AG20443 (cell line): ENCODE results near the gene AKT3.
"Not testable (repeated sequence)": the region's sequence is repeated elsewhere in the genome, so short reads cannot be mapped to it uniquely, and the experiment has no call there.

Experiments
- DNase-seq: peaks from one replicate; pipeline ENCODE4 v3.0.0; 2012; ENCODE audit warnings: low spot score, mixed read lengths

Gene AKT3

DNA sequence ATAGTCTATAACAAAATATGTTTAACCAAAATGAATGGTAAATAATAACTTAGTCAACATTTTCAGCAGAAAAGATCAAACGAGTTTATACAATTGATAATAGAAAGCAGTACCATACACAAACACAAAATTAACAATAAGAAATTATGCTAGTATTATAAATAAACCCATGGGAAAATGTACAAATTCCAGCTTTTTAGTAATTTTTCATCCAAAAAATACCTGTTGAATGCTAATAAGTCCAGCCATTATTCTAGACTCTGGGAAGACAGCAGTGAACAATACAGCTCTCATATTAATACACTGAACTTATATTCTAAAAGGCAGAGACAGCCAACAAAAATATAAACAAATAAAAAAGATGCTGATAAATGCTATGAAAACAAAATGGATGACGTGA, 66.3 kb downstream of the AKT3 start:
- no peak for DNase-seq

DNA sequence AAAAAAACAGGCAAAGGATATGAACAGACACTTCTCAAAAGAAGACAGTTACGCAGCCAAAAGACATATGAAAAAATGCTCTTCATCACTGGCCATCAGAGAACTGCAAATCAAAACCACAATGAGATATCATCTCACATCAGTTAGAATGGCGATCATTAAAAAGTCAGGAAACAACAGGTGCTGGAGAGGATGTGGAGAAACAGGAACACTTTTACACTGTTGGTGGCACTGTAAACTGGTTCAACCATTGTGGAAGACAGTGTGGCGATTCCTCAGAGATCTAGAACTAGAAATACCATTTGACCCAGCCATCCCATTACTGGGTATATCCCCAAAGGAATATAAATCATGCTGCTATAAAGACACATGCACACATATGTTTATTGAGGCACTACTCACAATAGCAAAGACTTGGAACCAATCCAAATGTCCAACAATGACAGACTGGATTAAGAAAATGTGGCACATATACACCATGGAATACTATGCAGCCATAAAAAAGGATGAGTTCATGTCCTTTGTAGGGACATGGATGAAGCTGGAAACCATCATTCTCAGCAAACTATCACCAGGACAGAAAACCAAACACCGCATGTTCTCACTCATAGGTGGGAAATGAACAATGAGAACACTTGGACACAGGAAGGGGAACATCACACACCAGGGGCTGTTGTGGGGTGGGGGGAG, 77.5 kb downstream of the AKT3 start:
- DNase-seq: not testable (repeated sequence)

DNA sequence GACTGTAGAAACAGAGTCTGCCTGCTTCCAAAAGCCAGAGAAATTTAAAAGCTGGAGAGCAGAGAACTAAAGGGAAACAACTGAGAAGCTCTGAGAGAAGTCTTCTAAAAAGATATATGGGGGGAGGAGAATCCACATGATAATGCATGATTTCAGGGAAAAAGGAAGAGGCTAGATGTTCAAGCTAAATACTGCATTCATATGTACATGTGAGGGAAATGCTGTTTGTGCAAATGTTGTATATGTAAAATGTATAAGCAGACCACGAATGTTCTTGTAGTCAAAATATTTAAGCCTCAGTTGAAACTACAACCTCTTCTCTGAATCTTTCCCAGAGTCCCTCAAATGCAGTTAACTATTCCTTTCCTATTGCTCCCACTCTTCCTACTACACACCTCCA, 79.2 kb downstream of the AKT3 start:
- no peak for DNase-seq

DNA sequence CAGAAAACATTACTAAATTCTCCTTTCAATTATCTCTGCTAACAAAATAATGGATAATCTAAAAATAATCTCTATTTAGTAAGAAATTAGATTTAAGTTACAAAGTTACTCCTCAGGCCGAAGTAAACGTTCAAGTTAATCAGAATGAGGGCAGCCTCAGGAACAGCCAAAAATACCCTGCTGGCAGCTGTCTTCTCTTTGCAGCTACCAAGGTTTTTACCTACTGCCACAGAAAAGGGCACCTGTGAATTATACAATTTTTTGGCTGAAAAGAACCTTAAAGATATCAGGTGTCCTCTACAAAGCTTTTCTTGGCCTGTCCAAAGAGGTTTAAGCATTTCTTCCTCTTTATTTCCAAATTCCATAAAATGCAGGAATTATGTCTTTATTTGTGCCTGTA, 84.4 kb downstream of the AKT3 start:
- no peak for DNase-seq

DNA sequence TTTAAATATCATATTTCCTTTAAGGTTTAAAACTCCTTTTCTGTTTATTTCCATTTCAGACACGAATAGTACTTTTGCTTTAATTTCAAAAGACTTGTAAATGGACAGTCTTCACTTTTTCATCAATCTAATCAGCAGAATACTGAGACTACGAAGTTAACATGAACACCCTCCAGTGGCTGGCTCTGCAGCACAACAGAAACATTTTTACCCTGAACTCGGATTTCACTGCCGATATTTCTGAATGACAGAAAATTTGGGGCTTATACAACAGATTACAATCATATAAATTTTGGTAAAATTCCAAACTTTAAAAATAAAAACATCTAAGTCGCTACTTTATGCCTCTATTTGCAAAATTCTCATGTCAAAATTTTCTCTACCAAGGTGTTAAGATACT, 86.2 kb downstream of the AKT3 start:
- no peak for DNase-seq

DNA sequence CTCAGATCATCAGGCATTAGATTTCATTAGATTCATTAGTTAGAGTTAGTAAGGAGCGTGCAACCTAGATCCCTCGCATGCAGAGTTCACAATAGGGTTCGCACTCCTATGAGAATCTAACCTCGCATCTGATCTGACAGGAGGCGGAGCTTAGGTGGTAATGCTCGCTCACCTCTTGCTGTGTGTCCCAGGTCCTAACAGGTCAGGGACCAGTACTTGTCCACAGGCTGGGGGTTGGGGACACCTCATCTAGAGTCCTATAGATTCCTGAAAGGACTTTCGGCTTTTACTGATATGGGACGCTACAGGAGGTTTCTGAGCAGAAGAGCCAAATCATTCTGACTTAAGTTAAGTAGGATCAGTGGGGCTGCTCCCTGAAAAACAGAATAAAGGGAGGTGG, 91.4 kb downstream of the AKT3 start:
- no peak for DNase-seq

DNA sequence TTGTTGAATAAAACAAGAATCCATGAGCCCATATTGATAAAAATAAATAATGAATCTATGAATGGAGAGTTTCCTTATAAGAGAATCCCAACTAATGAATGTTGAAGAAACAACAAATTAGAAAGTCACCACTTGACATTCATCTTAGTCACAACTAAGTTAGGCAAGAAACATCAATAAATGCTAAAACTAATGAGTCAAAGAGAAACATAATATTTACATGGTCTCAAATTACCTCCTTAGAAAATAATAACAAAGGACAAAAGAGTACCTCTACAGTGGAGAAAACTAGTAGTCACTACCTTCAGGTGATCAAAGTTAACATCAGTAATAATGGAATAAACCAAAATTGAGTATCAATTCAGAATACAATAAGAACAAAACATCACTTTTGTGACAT, 93.5 kb downstream of the AKT3 start:
- DNase-seq: no peak

DNA sequence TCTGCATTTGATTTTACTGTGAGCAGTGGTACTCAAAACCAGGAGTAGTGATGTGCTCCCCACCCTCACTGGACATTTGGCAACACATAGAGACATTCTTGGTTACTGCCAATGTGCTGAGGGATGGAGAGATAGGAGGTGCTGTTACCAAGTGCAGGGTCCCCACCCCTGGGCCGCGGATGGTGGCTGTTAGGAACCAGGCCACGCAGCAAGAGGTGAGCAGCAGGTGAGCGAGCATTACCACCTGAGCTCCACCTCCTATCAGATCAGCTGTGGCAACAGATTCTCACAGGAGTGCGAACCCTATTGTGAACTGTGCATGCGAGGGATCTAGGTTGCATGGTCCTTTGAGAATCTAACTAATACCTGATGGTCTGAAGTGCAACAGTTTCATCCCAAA, 95.7 kb downstream of the AKT3 start:
- DNase-seq: no peak

DNA sequence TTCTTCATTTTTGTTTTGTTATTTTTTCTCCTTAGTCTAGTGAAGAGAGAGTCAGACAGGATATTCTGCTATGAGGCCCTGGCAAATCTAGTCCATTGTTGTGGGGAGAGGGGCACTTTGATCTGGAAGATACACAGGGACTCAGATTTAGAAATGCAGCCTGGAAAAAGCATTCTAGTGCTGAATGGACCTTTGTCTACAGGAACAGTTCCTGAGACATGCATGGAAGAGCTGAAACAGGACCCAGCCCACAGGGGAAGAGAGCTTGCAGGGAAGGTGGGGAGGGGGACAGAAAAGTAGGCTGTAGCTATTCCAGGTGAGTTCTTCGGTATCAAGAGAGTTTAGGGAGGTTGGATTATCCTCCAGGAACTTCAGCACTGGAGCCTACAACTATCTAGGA, 98.5 kb downstream of the AKT3 start:
- DNase-seq: no peak

DNA sequence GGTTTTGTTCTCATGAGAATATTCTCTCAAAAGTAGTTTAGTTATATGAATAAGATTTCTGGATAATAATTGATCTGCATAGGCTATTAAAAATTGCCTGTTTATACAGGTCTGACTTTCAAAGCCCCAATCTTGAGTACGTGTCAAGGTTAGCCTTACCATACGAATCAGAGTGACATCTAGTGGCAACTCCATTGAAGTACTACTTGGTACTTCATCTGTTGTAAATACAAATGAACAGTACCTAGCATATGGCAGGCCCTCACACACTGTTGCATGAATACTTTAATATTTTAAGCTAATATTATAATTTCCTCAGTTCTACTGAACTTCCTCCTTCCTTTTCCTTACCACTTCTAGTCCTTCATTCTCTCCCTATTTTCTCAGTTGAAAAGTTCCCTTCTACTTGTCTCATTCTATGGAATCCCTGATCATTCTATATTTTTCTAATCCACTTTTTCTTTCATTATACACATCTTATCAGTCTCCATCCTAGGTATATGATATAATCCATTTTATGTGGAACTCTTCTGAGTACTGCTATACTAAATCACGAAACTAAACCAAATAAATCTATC, 101.2 kb downstream of the AKT3 start:
- peak; percentile 64 for DNase-seq

DNA sequence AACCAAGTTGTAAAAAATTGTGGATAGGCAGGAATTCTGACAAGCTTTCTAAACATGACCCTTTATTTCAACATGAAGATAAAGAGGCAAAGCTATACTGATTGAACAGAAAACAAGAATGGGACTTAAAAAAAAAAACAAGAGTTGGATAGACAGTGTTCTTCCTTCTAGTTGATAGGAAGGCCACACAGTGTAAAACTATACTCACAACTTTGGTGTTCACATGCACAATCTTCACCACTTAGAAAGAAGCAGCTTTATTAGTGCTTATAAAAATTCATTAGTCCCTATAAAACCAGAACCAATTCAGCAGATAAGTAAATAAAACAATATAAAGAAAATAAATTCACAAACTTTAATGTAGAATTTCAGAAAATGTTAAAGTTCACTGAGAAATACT, 101.8 kb downstream of the AKT3 start:
- no peak for DNase-seq

DNA sequence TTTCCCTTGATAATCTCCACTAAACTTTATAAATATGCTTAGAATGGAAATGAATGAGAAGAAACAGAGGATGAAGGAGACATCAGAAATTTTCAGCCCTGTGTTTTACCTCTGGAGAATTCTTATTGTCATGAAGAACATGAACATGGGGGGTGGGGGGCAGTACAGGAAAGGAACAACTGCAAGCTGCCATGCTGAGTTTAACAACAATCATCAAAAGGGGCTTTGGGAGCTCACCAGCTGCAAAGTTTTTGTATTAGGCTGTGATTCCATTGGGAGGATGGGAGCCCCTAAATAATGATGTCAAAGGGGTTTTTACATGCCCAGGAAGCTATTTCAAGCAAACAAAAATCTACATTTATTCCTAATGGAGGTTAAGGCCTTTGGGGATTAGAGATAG, 103.3 kb downstream of the AKT3 start:
- DNase-seq: no peak

DNA sequence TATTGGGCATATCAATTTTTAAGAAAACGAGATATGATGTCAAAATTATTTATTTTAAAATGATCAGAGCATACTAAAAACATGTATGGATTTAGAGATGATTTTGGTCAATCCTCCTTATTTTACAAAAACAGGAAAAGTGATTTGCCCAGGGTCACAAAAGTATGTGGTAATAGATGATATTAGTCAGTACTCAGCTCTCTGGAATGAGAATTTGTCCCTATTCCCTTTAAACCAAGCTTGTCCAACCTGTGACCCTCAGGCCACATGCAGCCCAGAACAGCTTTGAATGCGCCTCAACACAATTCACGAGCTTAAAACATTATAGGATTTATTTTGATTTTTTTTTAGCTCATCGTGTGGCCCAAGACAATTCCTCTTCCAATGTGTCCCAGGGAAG, 104.7 kb downstream of the AKT3 start:
- DNase-seq: peak; percentile 17

DNA sequence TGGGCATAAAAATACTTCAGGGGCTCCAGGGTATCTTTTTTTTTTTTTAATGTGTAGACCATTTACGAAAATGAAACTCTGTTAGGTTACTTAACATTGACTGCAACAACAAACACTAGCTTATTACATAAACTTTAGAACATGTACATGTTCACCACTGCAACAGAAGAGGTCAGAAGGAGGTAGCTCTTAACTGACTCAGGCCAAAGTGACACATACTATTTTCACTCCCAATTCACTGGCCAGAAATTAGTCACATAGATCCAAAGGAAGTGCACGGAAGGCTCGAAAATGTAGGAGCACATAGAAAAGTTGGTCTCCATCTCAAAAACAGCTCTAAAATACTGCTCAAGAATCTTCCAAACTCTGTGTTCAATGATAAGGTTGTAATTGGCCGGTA, 107.2 kb downstream of the AKT3 start:
- DNase-seq: peak; percentile 68

DNA sequence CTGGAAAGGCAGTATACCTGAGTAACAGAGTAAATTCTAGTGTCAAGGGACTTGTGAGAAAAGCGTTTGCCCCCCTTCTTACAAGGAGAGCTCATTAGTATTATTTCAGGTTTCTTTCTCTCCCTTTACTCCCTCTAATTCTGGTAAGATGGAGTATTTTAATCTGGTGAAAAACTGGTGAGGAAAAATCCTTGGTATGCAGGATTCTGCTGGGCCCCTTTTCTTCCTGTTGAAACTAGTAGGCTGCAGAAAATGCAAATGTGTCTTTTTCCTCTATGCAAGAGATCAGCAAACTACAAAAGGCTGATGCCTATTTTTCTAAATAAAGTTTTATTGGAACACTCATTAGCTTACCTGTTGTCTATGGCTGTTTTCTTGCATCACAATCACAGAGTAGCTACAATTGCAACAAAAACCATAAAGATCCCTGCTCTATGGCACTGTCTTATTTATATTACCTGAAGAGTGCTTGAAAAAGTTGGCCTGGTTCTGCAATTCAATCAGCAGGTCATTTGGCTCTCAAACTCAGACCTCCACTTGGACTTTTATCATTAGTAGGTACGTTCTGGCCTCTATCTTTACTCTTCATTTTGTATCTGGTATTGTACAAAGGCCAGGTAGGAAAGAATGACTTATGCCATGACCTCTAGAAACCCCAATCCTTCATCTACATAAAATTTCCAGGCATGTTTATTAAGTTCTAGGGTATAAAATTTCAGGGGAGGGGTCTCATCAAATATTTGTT, 109.6 kb downstream of the AKT3 start:
- DNase-seq: peak; percentile 11

DNA sequence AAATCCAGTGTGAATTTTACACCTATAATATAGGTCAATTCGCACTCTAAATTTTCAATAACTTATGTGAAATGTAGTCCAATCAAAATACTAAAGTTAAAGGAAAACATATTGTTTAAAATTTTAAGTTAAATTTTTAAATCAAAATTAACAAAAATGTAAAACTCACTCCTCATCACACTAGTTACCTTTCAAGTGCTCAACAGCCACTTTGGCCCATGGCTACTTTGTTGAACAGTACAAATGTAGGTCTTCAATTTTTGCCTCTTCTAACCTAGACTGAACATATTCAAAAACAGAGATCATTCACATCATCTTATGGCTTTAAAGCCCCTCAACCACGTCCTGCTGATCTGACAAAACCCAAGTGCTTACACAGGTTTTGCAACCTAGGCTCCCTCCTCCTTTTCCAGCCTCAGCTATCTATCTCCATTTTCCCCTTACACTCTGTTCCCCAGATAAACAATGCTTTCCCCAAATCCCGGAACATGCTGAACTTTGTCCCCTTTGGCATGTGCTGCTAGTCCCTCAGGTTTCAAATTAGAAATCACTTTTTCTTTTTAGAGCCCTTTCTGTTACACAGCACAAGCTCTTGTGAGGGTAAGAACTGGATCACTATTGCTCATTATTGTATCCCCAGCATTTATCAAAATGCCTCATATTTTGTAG, 110.6 kb downstream of the AKT3 start:
- no peak for DNase-seq

DNA sequence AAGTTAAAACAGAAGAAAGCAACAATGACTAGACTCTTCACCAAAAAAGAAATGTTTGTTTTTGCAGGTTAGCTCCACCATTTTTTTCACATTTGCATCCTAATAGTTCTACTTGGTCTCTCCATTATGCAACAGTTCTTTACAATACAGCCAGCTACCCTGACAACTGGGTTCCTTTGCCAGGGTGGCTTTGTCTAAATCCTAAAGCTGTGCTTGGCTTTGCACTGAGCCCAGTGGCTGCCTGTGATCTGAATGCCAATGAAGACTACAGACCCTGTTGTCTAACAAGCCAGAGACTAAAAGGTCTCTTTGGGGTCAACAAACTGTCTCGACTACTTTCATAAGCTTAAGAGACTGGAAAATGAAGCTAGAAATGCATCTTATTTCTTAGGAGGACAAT, 112.0 kb downstream of the AKT3 start:
- DNase-seq: no peak

DNA sequence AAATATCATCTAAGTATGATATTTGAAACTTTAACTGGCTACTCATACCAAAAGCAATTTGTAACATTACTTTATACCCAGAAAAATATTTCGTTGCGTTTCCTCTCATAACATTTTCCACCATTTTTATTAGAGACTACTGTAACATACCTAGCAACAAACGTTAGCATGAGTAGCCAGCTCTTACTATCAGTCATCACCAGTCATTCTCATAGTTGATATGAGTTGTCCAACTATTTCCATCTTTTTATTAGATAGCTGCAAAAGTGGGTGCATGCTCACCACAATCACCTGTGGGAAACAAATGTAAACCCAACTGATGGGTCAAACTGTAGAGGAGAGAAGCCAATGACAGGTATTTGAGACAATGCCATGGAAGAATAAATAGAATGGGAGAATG, 114.6 kb downstream of the AKT3 start:
- DNase-seq: no peak

DNA sequence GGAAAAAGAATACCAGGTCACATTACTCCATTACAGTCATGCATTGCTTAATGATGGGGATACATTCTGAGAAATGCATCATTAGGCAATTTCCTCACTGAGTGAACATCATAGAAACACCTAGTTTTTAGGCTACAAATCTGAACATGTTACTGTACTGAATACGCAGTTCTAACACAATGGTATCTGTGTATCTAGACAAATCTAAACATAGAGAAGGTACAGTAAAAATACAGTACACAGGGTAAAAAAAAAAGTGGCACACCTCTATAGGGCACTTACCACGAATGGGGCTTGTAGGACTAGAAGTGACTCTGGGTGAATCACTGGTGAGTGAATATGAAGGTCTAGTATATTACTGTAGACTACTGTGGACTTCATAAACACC, 115.7 kb downstream of the AKT3 start:
- DNase-seq: no peak

DNA sequence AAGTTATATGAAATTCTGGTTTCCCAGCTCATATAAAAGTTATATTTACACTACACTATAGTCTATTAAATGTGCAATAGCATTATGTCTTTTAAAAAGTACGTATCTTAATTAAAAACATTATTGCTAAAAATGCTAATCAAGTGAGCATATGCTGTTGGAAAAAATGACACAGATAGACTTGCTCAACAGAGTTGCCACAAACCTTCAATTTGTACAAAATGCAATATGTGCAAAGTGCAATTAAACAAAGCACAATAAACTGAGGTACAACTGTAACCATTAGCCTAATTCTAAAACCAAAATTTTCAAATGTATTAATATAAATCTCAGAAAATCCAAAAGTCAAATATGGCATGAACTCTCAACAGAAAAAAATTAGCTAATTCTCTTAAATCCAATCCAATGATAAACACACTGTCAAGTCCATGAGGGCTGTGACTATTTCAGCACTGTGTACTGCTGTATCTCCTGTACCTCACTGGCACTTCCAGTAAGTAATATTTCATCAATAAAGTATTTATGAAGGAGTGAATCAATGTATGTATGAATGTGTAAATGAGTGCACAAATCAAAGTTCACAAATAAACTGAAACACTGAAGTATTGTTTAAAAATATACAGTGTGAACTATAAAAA, 116.3 kb downstream of the AKT3 start:
- no peak for DNase-seq

DNA sequence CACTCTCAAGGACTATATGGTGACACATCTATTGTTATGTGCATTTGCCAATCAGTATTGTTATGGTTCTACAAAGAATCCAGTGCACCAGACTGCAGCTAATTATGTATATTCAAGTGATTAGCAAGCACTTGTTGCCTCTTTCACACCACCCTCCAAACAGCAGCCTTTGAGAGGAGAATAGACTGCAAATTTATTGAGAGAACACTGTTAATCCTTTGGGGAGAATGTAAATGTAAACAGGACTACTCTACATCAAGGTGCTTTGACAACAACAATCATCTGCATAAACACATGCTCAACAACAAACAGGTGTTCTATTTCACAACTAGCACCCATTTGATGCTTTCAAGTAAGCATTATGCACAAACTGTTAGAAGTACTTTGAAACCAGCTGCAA, 117.4 kb downstream of the AKT3 start:
- no peak for DNase-seq

DNA sequence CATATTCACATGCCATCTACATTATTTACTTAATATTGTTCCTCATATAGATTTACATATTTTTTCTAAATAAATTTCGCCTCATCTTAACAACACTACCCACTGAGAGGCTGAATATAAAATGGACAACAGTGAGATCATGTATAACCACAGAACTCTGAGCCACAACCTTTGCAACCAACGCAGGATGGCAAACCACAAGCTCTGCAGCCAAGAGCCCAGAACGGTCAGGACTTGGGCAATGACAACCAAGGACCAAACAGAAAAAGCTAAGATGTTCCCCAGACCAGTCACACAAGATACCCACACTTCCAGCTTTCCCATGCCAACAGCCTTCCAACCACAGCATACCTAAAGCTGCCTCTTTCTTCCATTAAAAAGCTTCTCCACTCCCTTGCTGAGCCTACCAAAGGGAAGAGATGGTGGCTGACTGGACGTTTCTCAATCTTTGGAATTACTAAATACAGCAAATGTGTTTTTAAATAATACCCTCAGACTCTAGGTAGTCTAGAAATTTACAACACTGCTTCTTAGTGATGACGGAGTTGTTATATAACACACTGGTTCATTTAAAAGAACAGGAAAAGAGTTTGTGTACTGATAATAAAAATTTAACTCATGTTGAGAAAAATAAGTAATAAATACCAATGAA, 117.9 kb downstream of the AKT3 start:
- no peak for DNase-seq
